H1 (cell line): ENCODE data around the gene EYA2. TPM values are rescaled to one million over a fixed set of nuclear protein-coding genes. Genes with fewer than 3 reads are reported as not detected.

Source experiments
- CTCF ChIA-PET: fragments of 300-600 bp; sonication (Branson Sonifier 250); formaldehyde crosslinking; loops from one replicate; lab custom pipeline; 2021; ENCODE audit not compliant: partially characterized antibody; lab: Charles Lee
- POLR2A ChIA-PET: fragments of 300-600 bp; sonication (Branson Sonifier 250); formaldehyde crosslinking; loops from one replicate; lab custom pipeline; 2021; ENCODE audit warnings: inconsistent platforms; ENCODE audit not compliant: partially characterized antibody; lab: Charles Lee
- DNase-seq, 2 experiments: peaks; one replicate each; pipeline versions ENCODE4 v3.0.0 to v3.0.0-alpha.2; 2010 to 2022; ENCODE audit warnings: low spot score in 2 of 2, low read depth in 1 of 2, mixed read lengths in 1 of 2
- FAIRE-seq: peaks from 2 replicates; lab custom pipeline; 2011; peaks lifted over from hg19 to GRCh38; lab: Jason Lieb, UNC
- H2AFZ ChIP-seq: 2 replicates; pipeline ENCODE4 v1.8.1; 2012; ENCODE audit warnings: low read length, inconsistent platforms
- H2AK5ac ChIP-seq: 2 replicates; pipeline ENCODE4 v1.6.1; 2013; ENCODE audit warnings: low read depth, low read length
- H2BK120ac ChIP-seq: replicated peaks from 2 replicates; pipeline ENCODE3; 2013; ENCODE audit warnings: low read depth, low read length, inconsistent platforms
- H2BK12ac ChIP-seq: 2 replicates; pipeline ENCODE4 v1.6.1; 2013; ENCODE audit warnings: low read depth, low read length
- H2BK15ac ChIP-seq: 2 replicates; pipeline ENCODE4 v1.6.1; 2013; ENCODE audit warnings: low read length
- H2BK20ac ChIP-seq: 2 replicates; pipeline ENCODE4 v1.6.1; 2013; ENCODE audit warnings: low read length
- H2BK5ac ChIP-seq: 2 replicates; pipeline ENCODE4 v1.6.1; 2013; ENCODE audit warnings: low read depth, low read length
- H3K14ac ChIP-seq: 2 replicates; pipeline ENCODE4 v1.6.1; 2013; ENCODE audit warnings: inconsistent platforms; ENCODE audit not compliant: insufficient read length
- H3K18ac ChIP-seq: 2 replicates; pipeline ENCODE4 v1.6.1; 2013; ENCODE audit warnings: low read length; ENCODE audit errors: extremely low read depth
- H3K23ac ChIP-seq: 2 replicates; pipeline ENCODE4 v1.6.1; 2013; ENCODE audit warnings: inconsistent platforms; ENCODE audit not compliant: insufficient read length
- H3K23me2 ChIP-seq: 2 replicates; pipeline ENCODE4 v1.6.1; 2013; ENCODE audit warnings: low read depth, low read length
- H3K27ac ChIP-seq: 2 replicates; pipeline ENCODE4 v1.6.1; 2011; ENCODE audit warnings: low read depth, low read length, inconsistent platforms
- H3K27me3 ChIP-seq, 4 experiments: replicated peaks in 1 of 4; 1 replicate in 1 of 4; 2 replicates in 3 of 4; pipeline versions ENCODE4 v1.6.1 to v1.8.1; 2011 to 2013; ENCODE audit warnings: low read length in 3 of 4, mild to moderate bottlenecking in 3 of 4, inconsistent platforms in 2 of 4, mixed read lengths in 2 of 4, moderate library complexity in 1 of 4; ENCODE audit not compliant: control insufficient read depth in 3 of 4, insufficient read depth in 3 of 4; ENCODE audit errors: extremely low read depth in 1 of 4
- H3K36me3 ChIP-seq, 4 experiments: 2 replicates each; pipeline versions ENCODE4 v1.6.1 to v1.8.1; 2011 to 2013; ENCODE audit warnings: mild to moderate bottlenecking in 4 of 4, low read length in 3 of 4, moderate library complexity in 2 of 4, control low read depth in 1 of 4, inconsistent platforms in 1 of 4; ENCODE audit not compliant: insufficient read depth in 4 of 4, control insufficient read depth in 2 of 4
- H3K4ac ChIP-seq: replicated peaks from 2 replicates; pipeline ENCODE3; 2013; ENCODE audit warnings: low read length, low read depth, mixed read lengths, inconsistent platforms; ENCODE audit not compliant: insufficient read length
- H3K4me1 ChIP-seq, 4 experiments: replicated peaks in 1 of 4; 1 replicate in 1 of 4; 2 replicates in 3 of 4; pipeline versions ENCODE4 v1.6.1 to v1.8.1; 2011 to 2013; ENCODE audit warnings: low read length in 3 of 4, inconsistent platforms in 2 of 4, mixed read lengths in 1 of 4; ENCODE audit not compliant: insufficient read depth in 4 of 4, control insufficient read depth in 3 of 4
- H3K4me2 ChIP-seq, 2 experiments: 2 replicates each; pipeline versions ENCODE4 v1.6.1 to v1.8.1; 2011 to 2013; ENCODE audit warnings: low read depth in 2 of 2, low read length in 2 of 2, control low read depth in 1 of 2, inconsistent platforms in 1 of 2, mild to moderate bottlenecking in 1 of 2; ENCODE audit not compliant: insufficient read depth in 1 of 2
- H3K4me3 ChIP-seq, 4 experiments: fragments of 200-600, 300-600 bp in 1 of 4; sonication (generic), shearing (Covaris generic), sonication (Bioruptor Twin) in 1 of 4; 2 replicates each; pipeline versions ENCODE4 v1.5.1 to v1.8.1; 2011 to 2016; ENCODE audit warnings: low read length in 4 of 4, low read depth in 3 of 4, control low read depth in 2 of 4, inconsistent platforms in 2 of 4, mild to moderate bottlenecking in 2 of 4, mixed read lengths in 1 of 4, moderate library complexity in 1 of 4; ENCODE audit not compliant: insufficient read depth in 2 of 4; ENCODE audit errors: extremely low read depth in 1 of 4
- H3K56ac ChIP-seq: replicated peaks from 2 replicates; pipeline ENCODE3; 2013; ENCODE audit warnings: low read depth, mild to moderate bottlenecking, mixed read lengths, low read length, inconsistent platforms; ENCODE audit not compliant: insufficient read length
- H3K79me1 ChIP-seq: 2 replicates; pipeline ENCODE4 v1.6.1; 2013; ENCODE audit warnings: low read depth, low read length, control low read depth
- H3K79me2 ChIP-seq, 2 experiments: 2 replicates each; pipeline versions ENCODE4 v1.6.1 to v1.8.1; 2012 to 2013; ENCODE audit warnings: low read length in 2 of 2, mild to moderate bottlenecking in 2 of 2, inconsistent platforms in 1 of 2; ENCODE audit not compliant: insufficient read depth in 2 of 2, control insufficient read depth in 1 of 2
- H3K9ac ChIP-seq, 4 experiments: replicated peaks in 1 of 4; 1 replicate in 1 of 4; 2 replicates in 3 of 4; pipeline versions ENCODE4 v1.6.1 to v1.8.1; 2011 to 2013; ENCODE audit warnings: low read depth in 3 of 4, low read length in 3 of 4, control low read depth in 2 of 4, mild to moderate bottlenecking in 2 of 4, moderate library complexity in 2 of 4, inconsistent platforms in 1 of 4; ENCODE audit errors: extremely low read depth in 1 of 4
- H3K9me3 ChIP-seq, 2 experiments: 2 replicates each; pipeline versions ENCODE4 v1.6.1 to v1.8.1; 2012 to 2013; ENCODE audit warnings: mild to moderate bottlenecking in 2 of 2, moderate library complexity in 2 of 2, control low read depth in 1 of 2, inconsistent platforms in 1 of 2, low read depth in 1 of 2, low read length in 1 of 2, mixed read lengths in 1 of 2; ENCODE audit not compliant: insufficient read depth in 2 of 2
- H4K20me1 ChIP-seq, 2 experiments: replicated peaks in 1 of 2; 2 replicates each; pipeline versions ENCODE3 to v1.8.1; 2011 to 2013; ENCODE audit warnings: inconsistent platforms in 2 of 2, low read length in 2 of 2, mild to moderate bottlenecking in 1 of 2; ENCODE audit not compliant: insufficient read depth in 2 of 2, control insufficient read depth in 1 of 2
- H4K5ac ChIP-seq: 2 replicates; pipeline ENCODE4 v1.6.1; 2013; ENCODE audit warnings: low read length, low read depth, mixed read lengths, inconsistent platforms; ENCODE audit not compliant: insufficient read length
- H4K8ac ChIP-seq: 2 replicates; pipeline ENCODE4 v1.8.0; 2013; ENCODE audit warnings: mild to moderate bottlenecking, moderate library complexity, low read length, inconsistent platforms; ENCODE audit not compliant: insufficient read depth; ENCODE audit errors: extremely low read depth
- H4K91ac ChIP-seq: replicated peaks from 2 replicates; pipeline ENCODE3; 2013; ENCODE audit warnings: low read length, mixed read lengths, inconsistent platforms; ENCODE audit not compliant: insufficient read length
- CBX8 ChIP-seq: fragments of 300-800, 300-1000 bp; sonication (generic); IDR thresholded peaks from 2 replicates; pipeline ENCODE4 v1.7.1; 2016; ENCODE audit warnings: low read depth, low read length, borderline replicate concordance
- CEBPB ChIP-seq: IDR thresholded peaks from 2 replicates; pipeline ENCODE4 v1.6.1; 2012; ENCODE audit warnings: low read depth, low read length
- CHD2 ChIP-seq: IDR thresholded peaks from 2 replicates; pipeline ENCODE4 v1.6.1; 2012; ENCODE audit warnings: low read length, improper control_type of control experiment
- EGR1 ChIP-seq: IDR thresholded peaks from 2 replicates; pipeline ENCODE4 v1.6.1; 2011; ENCODE audit warnings: low read depth, low read length, borderline replicate concordance
- HDAC2 ChIP-seq, 2 experiments: fragments of 300-600 bp in 1 of 2; sonication (generic) in 1 of 2; IDR thresholded peaks; 2 replicates each; pipeline ENCODE4 v1.6.1; 2011 to 2012; ENCODE audit warnings: low read depth in 2 of 2, low read length in 2 of 2, mild to moderate bottlenecking in 2 of 2, moderate library complexity in 2 of 2, borderline replicate concordance in 1 of 2, inconsistent platforms in 1 of 2
- MAFK ChIP-seq: IDR thresholded peaks from 2 replicates; pipeline ENCODE4 v1.6.1; 2012; ENCODE audit warnings: low read depth, mild to moderate bottlenecking, improper control_type of control experiment, low read length
- PHF8 ChIP-seq: fragments of 200-600 bp; sonication (generic); conservative IDR thresholded peaks from 2 replicates; pipeline ENCODE4 v1.7.1; 2012; ENCODE audit warnings: low read depth, mild to moderate bottlenecking, inconsistent platforms, low read length, moderate library complexity
- POLR2A ChIP-seq, 2 experiments: IDR thresholded peaks; 1 replicate in 1 of 2; 2 replicates in 1 of 2; pipeline ENCODE4 v1.6.1; 2011; ENCODE audit warnings: low read depth in 2 of 2, low read length in 2 of 2, mild to moderate bottlenecking in 2 of 2; ENCODE audit errors: control extremely low read depth in 1 of 2
- SIRT6 ChIP-seq: IDR thresholded peaks from one replicate; pipeline ENCODE4 v1.7.1; 2012; ENCODE audit warnings: low read length, inconsistent platforms
- SIX5 ChIP-seq: IDR thresholded peaks from 2 replicates; pipeline ENCODE4 v1.6.1; 2011; ENCODE audit warnings: mild to moderate bottlenecking, low read depth, low read length
- SP2 ChIP-seq: IDR thresholded peaks from 2 replicates; pipeline ENCODE4 v1.6.1; 2012; ENCODE audit warnings: mild to moderate bottlenecking, low read length, inconsistent platforms
- SUZ12 ChIP-seq: fragments of 200-600 bp; sonication (generic); IDR thresholded peaks from 2 replicates; pipeline ENCODE4 v1.6.1; 2012; ENCODE audit warnings: mild to moderate bottlenecking, inconsistent platforms, low read length, moderate library complexity, mixed read lengths
- TAF1 ChIP-seq: IDR thresholded peaks from 2 replicates; pipeline ENCODE4 v1.6.1; 2011; ENCODE audit warnings: mild to moderate bottlenecking, low read depth, low read length
- TBP ChIP-seq: IDR thresholded peaks from 2 replicates; pipeline ENCODE4 v1.6.1; 2011; ENCODE audit warnings: low read depth, low read length, improper control_type of control experiment
- WGBS, 2 experiments: shearing (Covaris generic) in 1 of 2; methylation state at CpG; one replicate each; pipeline versions ENCODE4 v1.1.6 to v1.1.7; 2013 to 2015; ENCODE audit warnings: low lambda C conversion rate in 2 of 2, mixed read lengths in 2 of 2, inconsistent platforms in 1 of 2, low coverage in 1 of 2, missing lambda C conversion rate in 1 of 2; ENCODE audit not compliant: insufficient replicate concordance in 2 of 2, insufficient coverage in 1 of 2, insufficient read length in 1 of 2; ENCODE audit errors: extremely low coverage in 1 of 2, missing lambda C conversion rate in 1 of 2; 5-methylcytosine and 5-hydroxymethylcytosine counted together
- polyA plus RNA-seq, 7 experiments: library from polyadenylated mRNA; depleted of rRNA in 3 of 7; stranded (reverse) in 5 of 7; unstranded in 2 of 7; fragments of >200 nt in 5 of 7; fragments of 200-250 nt in 2 of 7; gene quantifications; 1 replicate in 5 of 7; 2 replicates in 1 of 7; 4 replicates in 1 of 7; pipeline versions ENCODE4 v1.2.1 to v1.2.3, GENCODE V29; 2011 to 2013; ENCODE audit warnings: missing spikeins in 2 of 7, mixed read lengths in 2 of 7
- total RNA-seq: library from RNA; stranded (reverse); fragmentation: NEBNext Ultra II Directional; extraction: Animal tissue kit (Norgen Biotek cat#: 25700); gene quantifications from 2 replicates; pipeline ENCODE4 v1.2.1, GENCODE V29; 2021

EYA2 gene
- total and polyA plus RNA-seq, 2 of the 8 experiments (the other 6 are each of a cell fraction or from before 2014, with no cell fraction given): 1.6 to 1.7 TPM

DNA sequence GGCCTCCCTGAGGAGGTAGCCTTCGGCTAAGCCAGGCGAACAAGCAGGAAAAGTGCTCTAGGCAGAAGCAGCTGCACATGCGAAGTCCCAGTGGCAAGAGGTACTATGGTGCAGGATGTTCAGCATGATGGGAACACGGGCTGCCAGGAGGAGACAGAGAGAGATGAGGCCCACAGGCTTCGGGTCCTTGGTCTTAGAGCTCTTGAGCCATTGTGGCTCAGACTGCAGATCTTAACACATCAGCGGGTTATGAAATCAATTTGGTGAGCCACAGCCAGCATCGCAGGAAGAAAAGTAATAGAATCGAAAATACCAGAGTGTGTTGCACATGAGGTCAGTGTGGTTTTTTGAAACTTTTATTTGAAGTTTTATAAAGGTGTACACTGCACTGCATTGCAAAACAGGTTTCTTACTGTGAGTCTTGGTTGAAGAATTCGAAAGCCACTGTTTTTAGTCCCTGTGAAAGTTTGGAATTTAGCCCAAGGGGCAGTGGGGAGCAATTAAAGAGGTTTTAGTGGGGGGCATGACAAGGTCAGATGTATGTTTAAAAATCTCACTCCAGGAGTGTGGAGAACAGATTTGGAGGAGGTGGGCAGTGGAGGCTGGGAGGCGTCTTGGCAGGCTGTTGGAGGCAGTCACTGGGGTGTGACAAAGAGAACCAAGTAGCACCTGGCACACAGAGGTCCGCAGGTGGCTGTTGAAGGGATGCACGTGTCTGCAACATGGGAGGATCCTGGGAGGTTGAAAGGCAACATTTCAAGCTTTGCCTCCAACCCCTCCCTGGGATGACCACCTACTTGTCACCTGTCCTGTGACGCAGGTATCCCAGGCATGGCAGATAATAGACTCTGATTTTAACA lies 69.3 kb downstream of the EYA2 start:
- DNase-seq (no peak), FAIRE-seq (no peak)
- Histone ChIP-seq H2BK12ac (peak overlapping the region; percentile 39; the same call in 1 of the 2 replicates), H3K36me3 (no peaks in the 10 kb centered on the region), H3K79me1 (no peaks in the 10 kb centered on the region), H3K18ac (no peak overlapping the region), H2BK15ac (no peak overlapping the region), H3K4ac (no peak overlapping the region), H2BK20ac (no peak overlapping the region), H3K79me2 (no peaks in the 10 kb centered on the region), H3K4me3 (no peak overlapping the region), H3K23me2 (no peaks in the 10 kb centered on the region), H3K27me3 (no peaks in the 10 kb centered on the region), H4K8ac (no peak overlapping the region), H4K5ac (no peak overlapping the region), H3K4me2 (no peak overlapping the region), H2AFZ (no peak overlapping the region), H2BK120ac (no peak overlapping the region), H3K4me1 (peaks cover 0 to 5% (median 1%) of the 10 kb centered on the region in 4 experiments; a peak in 1 of 7 replicates), H3K14ac (no peak overlapping the region), H3K56ac (no peak overlapping the region), H3K27ac (no peak overlapping the region), H2AK5ac (0 out of 2 replicates have a peak overlapping the region, but pooled peaks have one; percentile 85), H2BK5ac (no peak overlapping the region), H3K9ac (no peak overlapping the region), H4K91ac (no peak overlapping the region), H4K20me1 (no peaks in the 10 kb centered on the region), H3K9me3 (no peaks in the 10 kb centered on the region), H3K23ac (no peak overlapping the region)
- POLR2A ChIA-PET: no interaction called here
- CTCF ChIA-PET: interaction anchor here (0.6 to 1.9 kb wide), 4 partner anchors 12 to 211 kb away, joined by 3 to 6 read pairs (median 4); no protein-coding TSS in a partner anchor
- 92% methylated on average over 13 of the region's 13 CpGs; no CpG with 5 or more reads in 1 of the 2 experiments for WGBS, 2 experiments
- no peak for TF ChIP-seq SIX5
- TF ChIP-seq TBP: no peak
- TF ChIP-seq SUZ12: no peak
- TF ChIP-seq HDAC2 (IDR thresholded peaks at IDR 0.05; ENCODE audit: borderline replicate concordance in 1 of 2, low read depth in 2 of 2, low read length in 2 of 2): no peak
- TF ChIP-seq EGR1: no peak
- TF ChIP-seq SIRT6: no peak
- no peak for TF ChIP-seq SP2
- TF ChIP-seq TAF1: no peak
- no peak for TF ChIP-seq POLR2A (IDR thresholded peaks at IDR 0.05; ENCODE audit: control extremely low read depth in 1 of 2, low read depth in 2 of 2, low read length in 2 of 2)
- TF ChIP-seq PHF8: no peak
- no peak for TF ChIP-seq CBX8
- no peak for TF ChIP-seq CHD2
- no peak for TF ChIP-seq CEBPB
- TF ChIP-seq MAFK: no peak
